Medulla oblongata (tissue), 1 donor: ENCODE results near the gene ALOX12B.
A peak's percentile ranks its signal among the peaks of the same experiment; 100 is the strongest.
"Not testable (repeated sequence)": the region's sequence is repeated elsewhere in the genome, so short reads cannot be mapped to it uniquely, and the experiment has no call there.

Source experiments
- DNase-seq: peaks from one replicate; pipeline ENCODE4 v3.0.0-alpha.2; 2015; ENCODE audit errors: extremely low spot score

The ALOX12B gene

GRCh38 chr17:8044819-8045810 lies 42.4 kb downstream of the ALOX12B start:
- no peak for DNase-seq

GRCh38 chr17:8041979-8042378 lies 45.5 kb downstream of the ALOX12B start:
- DNase-seq, result no peak

- peak; percentile 64 for DNase-seq
These were observed 46.1 kb downstream of the ALOX12B start for GRCh38 chr17:8041249-8041928.

GRCh38 chr17:8039611-8040168 lies 47.8 kb downstream of the ALOX12B start:
- no peak for DNase-seq

- DNase-seq, result no peak
These were observed 48.4 kb downstream of the ALOX12B start, which contains the start of gene ALOX15B for GRCh38 chr17:8038954-8039610. Gene ALOX15B (plus strand): TSS chr17:8039059. CDS start chr17:8039156, 97 bp downstream.

GRCh38 chr17:8032442-8032841 lies 55.1 kb downstream of the ALOX12B start:
- DNase-seq, result no peak

- DNase-seq, result no peak
These were observed 55.6 kb downstream of the ALOX12B start for GRCh38 chr17:8031950-8032349.

- no peak for DNase-seq
These were observed 56.3 kb downstream of the ALOX12B start for GRCh38 chr17:8031261-8031661.

GRCh38 chr17:8029121-8029520 lies 58.4 kb downstream of the ALOX12B start:
- no peak for DNase-seq

GRCh38 chr17:8025176-8025911 lies 62.2 kb downstream of the ALOX12B start:
- DNase-seq, result no peak

GRCh38 chr17:8024161-8024560 lies 63.4 kb downstream of the ALOX12B start:
- not testable (repeated sequence) for DNase-seq
